ENCODE measurements around the gene BABAM1.

- no peak for TF ChIP-seq CTCF (conservative IDR thresholded peaks at IDR 0.05; ENCODE audit: low read length)
- TF ChIP-seq EZH2phosphoT487 (IDR thresholded peaks at IDR 0.05; ENCODE audit: borderline replicate concordance) = no peak
Measured at GRCh38 chr19:17296976-17297375, 29.7 kb downstream of the BABAM1 start.

All from Loucy (cell line).